Esophagus muscularis mucosa (tissue), 4 donors: Measurements from ENCODE around the gene CXXC4. TPM values are rescaled to one million over a fixed set of nuclear protein-coding genes. Genes with fewer than 3 reads are reported as not detected.

Experiments used
- DNase-seq: peaks from one replicate; pipeline ENCODE4 v3.0.0-alpha.2; 2017; ENCODE audit errors: extremely low spot score
- H3K27ac ChIP-seq, 4 donors: fragments of 200-600 bp; sonication (generic); replicated peaks in 1 of 4; 1 replicate in 3 of 4; 2 replicates in 1 of 4; pipeline ENCODE4 v1.5.1; 2016 to 2019; ENCODE audit warnings: mild to moderate bottlenecking in 1 of 4
- H3K27me3 ChIP-seq, 4 donors: fragments of 200-600 bp; sonication (generic); one replicate each; pipeline versions ENCODE4 v1.5.1 to v1.6.0; 2016 to 2019
- H3K36me3 ChIP-seq, 4 donors: fragments of 200-600 bp; sonication (generic); one replicate each; pipeline ENCODE4 v1.5.1; 2016 to 2019
- H3K4me1 ChIP-seq, 4 donors: fragments of 200-600 bp; sonication (generic); one replicate each; pipeline ENCODE4 v1.5.1; 2016 to 2019
- H3K4me3 ChIP-seq, 4 donors: fragments of 200-600 bp; sonication (generic); 1 replicate in 2 of 4; 2 replicates in 2 of 4; pipeline ENCODE4 v1.5.1; 2016 to 2019; ENCODE audit warnings: mild to moderate bottlenecking in 4 of 4, moderate library complexity in 1 of 4
- H3K9me3 ChIP-seq, 4 donors: fragments of 200-600 bp; sonication (generic); 1 replicate in 3 of 4; 2 replicates in 1 of 4; pipeline ENCODE4 v1.5.1; 2016 to 2019
- EP300 ChIP-seq: sonication (generic); formaldehyde crosslinking; IDR thresholded peaks from one replicate; pipeline ENCODE4 v1.6.1; 2017; ENCODE audit warnings: antibody characterized with exemption
- POLR2A ChIP-seq: fragments of 450-650 bp; IDR thresholded peaks from one replicate; pipeline ENCODE4 v1.6.1; 2017; ENCODE audit warnings: antibody characterized with exemption, moderate library complexity, mild to moderate bottlenecking, low read depth
- POLR2AphosphoS5 ChIP-seq, 2 donors: sonication (generic); formaldehyde crosslinking; IDR thresholded peaks; one replicate each; pipeline ENCODE4 v1.6.1; 2017; ENCODE audit warnings: antibody characterized with exemption in 2 of 2
- WGBS: methylation state at CpG from one replicate; pipeline ENCODE4 v1.1.5; 2018; 5-methylcytosine and 5-hydroxymethylcytosine counted together
- intact Hi-C: fragments of 100-400 bp; cut with DNase I; formaldehyde crosslinking; loops from one replicate; pipeline ENCODE4 v1.15.1; 2023
- total RNA-seq, 4 donors: library from RNA; depleted of rRNA; stranded (reverse); fragments of >200 nt; gene quantifications; one replicate each; pipeline versions ENCODE4 v1.1.0 to v1.2.1, GENCODE V29; 2016
- TF ChIP-seq, protein P1 (sequence below), 3 experiments: fragments of 200-600 bp in 2 of 3; fragments of 450-650 bp in 1 of 3; sonication (generic) in 2 of 3; IDR thresholded peaks; one replicate each; pipeline ENCODE4 v1.5.1; 2017 to 2019; ENCODE audit warnings: antibody characterized with exemption in 3 of 3, mild to moderate bottlenecking in 2 of 3, moderate library complexity in 1 of 3

Gene CXXC4
- total RNA-seq, 4 donors from 2014 or later, result 1.7 to 3.3 (median 2.9) TPM

DNA sequence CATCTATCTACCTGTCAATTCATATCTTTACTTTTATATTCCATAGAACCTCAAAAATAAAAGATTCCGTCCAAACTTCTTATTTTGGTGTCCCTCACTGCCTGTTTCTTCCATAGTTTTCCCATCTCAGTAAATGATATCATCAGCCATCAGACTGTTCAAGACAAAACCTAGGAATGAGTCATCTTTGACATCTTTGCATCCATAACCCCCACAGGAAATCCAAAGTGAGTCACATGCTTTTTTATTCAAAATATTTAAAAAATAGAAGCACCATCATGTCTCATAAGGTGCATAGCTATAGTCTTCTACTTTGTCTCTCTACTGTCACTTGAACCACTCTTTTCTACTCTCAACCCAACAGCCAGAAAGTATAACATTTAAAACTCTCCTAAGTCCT lies 29.9 kb upstream of the CXXC4 start:
- intact Hi-C loops, result loop anchor here (10.0 kb wide), 1 partner anchor 460 kb away; no protein-coding TSS in a partner anchor
- Histone ChIP-seq H3K27ac (no peak overlapping the region), H3K36me3 (no peaks in the 10 kb centered on the region), H3K4me3 (no peak overlapping the region), H3K4me1 (no peaks in the 10 kb centered on the region), H3K27me3 (no peaks in the 10 kb centered on the region), H3K9me3 (no peaks in the 10 kb centered on the region)
- 92% methylated on average over 1 of the region's 1 CpG for WGBS
- TF ChIP-seq EP300 (no peak), POLR2AphosphoS5 (IDR thresholded peaks at IDR 0.05) (no peak), POLR2A (no peak)
- TF ChIP-seq, protein P1, sequence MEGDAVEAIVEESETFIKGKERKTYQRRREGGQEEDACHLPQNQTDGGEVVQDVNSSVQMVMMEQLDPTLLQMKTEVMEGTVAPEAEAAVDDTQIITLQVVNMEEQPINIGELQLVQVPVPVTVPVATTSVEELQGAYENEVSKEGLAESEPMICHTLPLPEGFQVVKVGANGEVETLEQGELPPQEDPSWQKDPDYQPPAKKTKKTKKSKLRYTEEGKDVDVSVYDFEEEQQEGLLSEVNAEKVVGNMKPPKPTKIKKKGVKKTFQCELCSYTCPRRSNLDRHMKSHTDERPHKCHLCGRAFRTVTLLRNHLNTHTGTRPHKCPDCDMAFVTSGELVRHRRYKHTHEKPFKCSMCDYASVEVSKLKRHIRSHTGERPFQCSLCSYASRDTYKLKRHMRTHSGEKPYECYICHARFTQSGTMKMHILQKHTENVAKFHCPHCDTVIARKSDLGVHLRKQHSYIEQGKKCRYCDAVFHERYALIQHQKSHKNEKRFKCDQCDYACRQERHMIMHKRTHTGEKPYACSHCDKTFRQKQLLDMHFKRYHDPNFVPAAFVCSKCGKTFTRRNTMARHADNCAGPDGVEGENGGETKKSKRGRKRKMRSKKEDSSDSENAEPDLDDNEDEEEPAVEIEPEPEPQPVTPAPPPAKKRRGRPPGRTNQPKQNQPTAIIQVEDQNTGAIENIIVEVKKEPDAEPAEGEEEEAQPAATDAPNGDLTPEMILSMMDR (IDR thresholded peaks at IDR 0.05), result no peak
- DNase-seq, result no peak

- intact Hi-C loops, result loop anchor here (10.0 kb wide), 1 partner anchor 459 kb away; no protein-coding TSS in a partner anchor
- Histone ChIP-seq H3K27me3 (no peaks in the 10 kb centered on the region), H3K36me3 (no peaks in the 10 kb centered on the region), H3K27ac (no peak overlapping the region), H3K4me1 (no peaks in the 10 kb centered on the region), H3K4me3 (no peak overlapping the region), H3K9me3 (no peaks in the 10 kb centered on the region)
- WGBS, result 37% methylated on average over 2 of the region's 2 CpGs
- TF ChIP-seq, protein P1 (IDR thresholded peaks at IDR 0.05), result no peak
- no peak for TF ChIP-seq EP300
- no peak for TF ChIP-seq POLR2AphosphoS5 (IDR thresholded peaks at IDR 0.05)
- no peak for TF ChIP-seq POLR2A
- DNase-seq, result no peak
Measured at GRCh38 chr4:104524026-104524425, 29.3 kb upstream of the CXXC4 start.

- Histone ChIP-seq H3K4me3 (no peak overlapping the region), H3K4me1 (no peaks in the 10 kb centered on the region), H3K36me3 (no peaks in the 10 kb centered on the region), H3K27ac (no peak overlapping the region), H3K9me3 (no peaks in the 10 kb centered on the region), H3K27me3 (no peaks in the 10 kb centered on the region)
- intact Hi-C loops, result no loop called here
- TF ChIP-seq POLR2AphosphoS5 (IDR thresholded peaks at IDR 0.05) (no peak), POLR2A (no peak), EP300 (no peak)
- TF ChIP-seq, protein P1 (IDR thresholded peaks at IDR 0.05), result no peak
- DNase-seq, result no peak
Measured at GRCh38 chr4:104519588-104519987, 24.9 kb upstream of the CXXC4 start.

DNA sequence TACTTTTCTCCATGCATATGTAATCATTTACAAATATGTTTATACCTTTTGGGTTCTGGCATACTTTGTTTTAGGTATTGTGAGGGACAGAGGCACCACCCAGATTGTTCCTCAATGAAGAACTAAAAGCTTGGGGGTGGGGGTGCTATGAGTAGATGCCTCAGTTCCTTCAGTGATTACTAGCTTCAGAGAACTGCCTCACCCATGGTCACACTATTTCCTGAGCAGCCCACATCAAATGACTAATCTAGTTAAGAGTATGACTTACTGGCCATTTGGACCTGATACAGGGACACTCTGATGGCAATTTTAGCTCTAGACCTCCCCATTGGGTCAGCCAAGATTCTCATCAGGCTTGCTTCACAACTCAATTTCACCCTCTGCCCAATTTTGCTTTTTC lies 22.2 kb upstream of the CXXC4 start:
- TF ChIP-seq, protein P1 (IDR thresholded peaks at IDR 0.05), result no peak
- TF ChIP-seq EP300 (no peak), POLR2AphosphoS5 (IDR thresholded peaks at IDR 0.05) (no peak), POLR2A (no peak)
- Histone ChIP-seq H3K4me1 (no peaks in the 10 kb centered on the region), H3K9me3 (no peaks in the 10 kb centered on the region), H3K27me3 (no peaks in the 10 kb centered on the region), H3K4me3 (no peak overlapping the region), H3K27ac (no peak overlapping the region), H3K36me3 (no peaks in the 10 kb centered on the region)
- intact Hi-C loops, result no loop called here
- no peak for DNase-seq

- intact Hi-C loops, result no loop called here
- no peak for DNase-seq
- no peaks in the 10 kb centered on the region for H3K9me3 ChIP-seq
- TF ChIP-seq EP300 (no peak), POLR2AphosphoS5 (IDR thresholded peaks at IDR 0.05) (no peak), POLR2A (no peak)
- TF ChIP-seq, protein P1 (IDR thresholded peaks at IDR 0.05), result no peak
- peaks cover 0 to 3% (median 0%) of the 10 kb centered on the region in 4 donors for H3K4me1 ChIP-seq
- no peak overlapping the region for H3K27ac ChIP-seq
- no peak overlapping the region for H3K4me3 ChIP-seq
- H3K36me3 ChIP-seq, result no peaks in the 10 kb centered on the region
- no peaks in the 10 kb centered on the region for H3K27me3 ChIP-seq
- WGBS, result 89% methylated on average over 1 of the region's 1 CpG
Measured at GRCh38 chr4:104508224-104508623, 13.5 kb upstream of the CXXC4 start.
